Adipose tissue (tissue), 3 donors: ENCODE measurements around the gene CBLIF. TPM values are rescaled to one million over a fixed set of nuclear protein-coding genes. Genes with fewer than 3 reads are reported as not detected.
"Not testable (repeated sequence)": the region's sequence is repeated elsewhere in the genome, so short reads cannot be mapped to it uniquely, and the experiment has no call there.

Experiments
- H3K27ac ChIP-seq: one replicate; pipeline ENCODE4 v1.5.1; 2013; ENCODE audit warnings: low read depth, low read length
- WGBS, 3 donors: extraction: QIAGEN DNeasy Blood & Tissue Kit; methylation state at CpG; one replicate each; pipeline ENCODE4 v1.1.7; 2013; 5-methylcytosine and 5-hydroxymethylcytosine counted together
- polyA plus RNA-seq, 3 donors: library from polyadenylated mRNA; stranded (reverse); fragments of 200-250 nt; gene quantifications; one replicate each; pipeline ENCODE4 v1.2.3, GENCODE V29; 2013
- donor health status: healthy with polysubstance abuse.
- donor health status: Bipolar disorder and iron deficiency.
- donor health status: healthy.

Gene CBLIF
- polyA plus RNA-seq, 3 donors, result 0.03 to 160 (median 2.1) TPM

- H3K27ac ChIP-seq, result not testable (repeated sequence)
- 90 to 94% (median 92%) methylated on average over 5 of the region's 5 CpGs for WGBS, 3 donors
Measured at GRCh38 chr11:59851416-59851815, 6.1 kb upstream of the CBLIF start.

GRCh38 chr11:59849551-59849950 is 4.3 kb upstream of the CBLIF start:
- 85 to 97% (median 90%) methylated on average over 2 of the region's 2 CpGs for WGBS, 3 donors
- H3K27ac ChIP-seq, result not testable (repeated sequence)

- no peak overlapping the region for H3K27ac ChIP-seq
- 8 to 29% (median 20%) methylated on average over 2 of the region's 2 CpGs for WGBS, 3 donors
Measured at GRCh38 chr11:59849129-59849528, 3.8 kb upstream of the CBLIF start.

DNA sequence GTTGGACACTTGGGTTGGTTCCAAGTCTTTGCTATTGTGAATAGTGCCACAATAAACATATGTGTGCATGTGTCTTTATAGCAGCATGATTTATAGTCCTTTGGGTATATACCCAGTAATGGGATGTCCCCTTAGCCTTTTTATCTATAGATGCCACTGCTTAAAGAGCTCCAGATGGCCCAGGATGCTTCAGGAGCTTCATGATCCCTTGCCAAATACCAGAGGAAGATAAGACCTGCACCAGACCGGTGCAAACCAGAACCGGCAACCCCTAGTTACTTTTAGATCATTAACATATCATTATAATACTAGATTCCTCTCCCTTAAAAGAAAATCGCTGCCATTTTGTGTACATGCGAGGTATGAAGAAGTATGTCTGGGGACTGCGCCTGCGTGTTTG is 3.1 kb upstream of the CBLIF start:
- H3K27ac ChIP-seq, result not testable (repeated sequence)
- WGBS, 3 donors, result 88 to 94% (median 89%) methylated on average over 6 of the region's 6 CpGs

- no peak overlapping the region for H3K27ac ChIP-seq
- WGBS, 3 donors, result 56 to 85% (median 67%) methylated on average over 3 of the region's 3 CpGs
Measured at GRCh38 chr11:59847626-59848025, 2.3 kb upstream of the CBLIF start.

- 52 to 77% (median 58%) methylated on average over 5 of the region's 5 CpGs for WGBS, 3 donors
- H3K27ac ChIP-seq, result no peak overlapping the region
Measured at GRCh38 chr11:59846556-59846955, 1.3 kb upstream of the CBLIF start.

- WGBS, 3 donors, result 68 to 78% (median 76%) methylated on average over 12 of the region's 12 CpGs
- H3K27ac ChIP-seq, result no peak overlapping the region
Measured at GRCh38 chr11:59842316-59842715, 3.0 kb downstream of the CBLIF start.

DNA sequence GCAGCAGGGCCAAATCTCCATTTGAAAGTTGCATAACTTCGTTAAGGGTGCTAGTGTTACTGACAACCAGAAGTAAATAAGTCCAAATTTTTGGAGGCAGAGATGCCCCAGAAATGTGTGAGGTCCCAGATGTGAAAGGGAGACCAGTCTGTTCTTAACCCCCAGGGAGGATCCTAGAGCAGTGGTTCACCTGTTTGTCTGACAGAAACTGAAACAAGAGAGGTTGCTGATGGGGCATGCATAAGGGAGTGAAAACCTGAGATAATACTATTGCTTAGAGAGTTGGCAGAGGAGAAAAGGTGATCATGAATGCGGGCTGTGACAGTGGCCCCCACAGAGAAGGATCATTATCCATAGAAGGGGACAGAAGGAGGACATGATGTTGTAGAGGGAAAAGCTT is 3.8 kb downstream of the CBLIF start:
- WGBS, 3 donors, result 90 to 98% (median 92%) methylated on average over 2 of the region's 2 CpGs
- H3K27ac ChIP-seq, result no peak overlapping the region

- H3K27ac ChIP-seq, result no peak overlapping the region
Measured at GRCh38 chr11:59839615-59840014, 5.7 kb downstream of the CBLIF start.

DNA sequence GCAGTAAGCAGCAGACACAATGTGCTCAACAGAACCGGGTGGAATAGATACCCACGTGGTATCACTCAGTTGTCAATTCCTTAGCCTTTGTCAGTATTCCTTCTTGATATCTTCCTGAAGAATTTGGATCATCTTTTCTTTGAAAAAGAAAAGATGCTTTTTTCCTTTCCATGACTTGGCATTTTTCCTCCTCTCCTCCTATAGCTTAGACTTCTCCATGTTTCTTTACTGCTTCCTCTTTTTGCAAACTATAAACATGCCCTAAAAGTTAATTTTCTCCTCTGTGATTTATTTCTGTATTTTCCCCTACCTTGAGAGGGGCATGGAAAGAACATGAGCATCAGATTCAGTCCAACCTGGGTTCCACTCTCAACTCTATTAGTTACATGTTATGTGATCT is 11.7 kb downstream of the CBLIF start:
- WGBS, 3 donors, result 79 to 87% (median 80%) methylated on average over 2 of the region's 2 CpGs
- H3K27ac ChIP-seq, result no peak overlapping the region

GRCh38 chr11:59829358-59829757 is 15.9 kb downstream of the CBLIF start:
- WGBS, 3 donors, result 82 to 84% (median 83%) methylated on average over 3 of the region's 3 CpGs
- H3K27ac ChIP-seq, result no peak overlapping the region

GRCh38 chr11:59822989-59823566 is 22.2 kb downstream of the CBLIF start:
- no peak overlapping the region for H3K27ac ChIP-seq
- WGBS, 3 donors, result 4 to 5% (median 5%) methylated on average over 9 of the region's 9 CpGs

GRCh38 chr11:59818572-59818971 is 26.7 kb downstream of the CBLIF start:
- H3K27ac ChIP-seq, result no peak overlapping the region
- 54 to 73% (median 55%) methylated on average over 4 of the region's 4 CpGs for WGBS, 3 donors

- WGBS, 3 donors, result 62 to 84% (median 81%) methylated on average over 1 of the region's 1 CpG
- not testable (repeated sequence) for H3K27ac ChIP-seq
Measured at GRCh38 chr11:59816434-59816833, 28.9 kb downstream of the CBLIF start.

GRCh38 chr11:59815754-59816153 is 29.5 kb downstream of the CBLIF start:
- no peak overlapping the region for H3K27ac ChIP-seq
- WGBS, 3 donors, result 86 to 97% (median 90%) methylated on average over 1 of the region's 1 CpG

DNA sequence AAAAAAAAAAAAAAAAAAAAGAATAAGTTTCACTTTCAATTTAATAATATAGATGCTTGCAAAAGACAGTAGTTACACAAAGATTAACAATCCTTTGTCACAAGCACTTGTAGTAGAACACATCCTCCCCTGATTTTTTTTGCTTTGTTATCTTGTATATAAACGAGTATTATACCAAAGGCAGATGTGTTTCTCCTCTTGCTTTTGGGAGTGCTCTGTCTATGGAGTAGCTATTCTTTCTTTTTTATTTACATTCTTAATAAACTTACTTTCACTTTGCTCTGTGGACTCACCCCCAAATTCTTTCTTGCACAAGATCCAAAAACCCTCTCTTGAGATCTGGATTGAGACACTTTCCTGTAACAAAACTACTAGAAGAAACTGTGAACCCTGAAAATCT is 31.3 kb downstream of the CBLIF start:
- 35 to 55% (median 55%) methylated on average over 1 of the region's 1 CpG for WGBS, 3 donors
- H3K27ac ChIP-seq, result no peak overlapping the region

GRCh38 chr11:59813364-59813763 is 31.9 kb downstream of the CBLIF start:
- H3K27ac ChIP-seq, result no peak overlapping the region
- WGBS, 3 donors, result 86 to 94% (median 93%) methylated on average over 1 of the region's 1 CpG

DNA sequence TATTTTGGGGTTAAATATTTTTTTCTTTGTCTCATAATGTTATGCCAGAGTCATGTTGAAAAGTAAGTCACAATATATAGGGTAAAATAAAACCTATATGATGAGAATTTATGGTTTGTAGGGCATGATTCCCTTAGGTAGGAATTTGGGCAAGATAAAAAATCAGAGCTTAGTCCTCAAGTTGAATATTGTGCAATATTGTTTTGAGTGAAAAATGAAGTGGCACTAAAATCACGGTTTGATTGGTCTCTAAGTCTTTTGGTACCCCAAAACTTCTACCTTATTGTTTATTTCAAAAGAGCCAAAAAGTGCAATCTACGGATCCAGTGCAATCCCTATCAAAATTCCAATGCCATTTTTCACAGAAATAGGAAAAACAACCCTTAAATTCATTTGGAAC is 33.1 kb downstream of the CBLIF start:
- no peak overlapping the region for H3K27ac ChIP-seq
- WGBS, 3 donors, result 88 to 91% (median 90%) methylated on average over 2 of the region's 2 CpGs

DNA sequence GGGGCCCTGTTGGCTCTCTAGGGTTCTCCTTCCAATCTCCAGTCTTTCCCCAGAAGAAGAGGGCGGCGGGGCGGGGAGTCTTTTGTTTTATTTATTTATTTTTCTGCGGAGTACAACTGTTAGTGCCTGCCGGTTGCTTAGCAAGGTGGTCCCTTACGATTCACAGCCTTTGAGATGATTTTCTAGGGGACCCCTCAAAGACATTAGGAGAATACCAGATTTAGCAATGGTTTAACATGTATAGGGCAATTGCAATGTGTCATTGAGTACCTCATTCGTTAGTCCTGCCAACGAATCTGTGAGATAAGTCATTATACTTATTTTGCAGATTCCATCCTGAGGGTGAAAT is 34.4 kb downstream of the CBLIF start:
- 7 to 12% (median 11%) methylated on average over 8 of the region's 8 CpGs for WGBS, 3 donors
- no peak overlapping the region for H3K27ac ChIP-seq

DNA sequence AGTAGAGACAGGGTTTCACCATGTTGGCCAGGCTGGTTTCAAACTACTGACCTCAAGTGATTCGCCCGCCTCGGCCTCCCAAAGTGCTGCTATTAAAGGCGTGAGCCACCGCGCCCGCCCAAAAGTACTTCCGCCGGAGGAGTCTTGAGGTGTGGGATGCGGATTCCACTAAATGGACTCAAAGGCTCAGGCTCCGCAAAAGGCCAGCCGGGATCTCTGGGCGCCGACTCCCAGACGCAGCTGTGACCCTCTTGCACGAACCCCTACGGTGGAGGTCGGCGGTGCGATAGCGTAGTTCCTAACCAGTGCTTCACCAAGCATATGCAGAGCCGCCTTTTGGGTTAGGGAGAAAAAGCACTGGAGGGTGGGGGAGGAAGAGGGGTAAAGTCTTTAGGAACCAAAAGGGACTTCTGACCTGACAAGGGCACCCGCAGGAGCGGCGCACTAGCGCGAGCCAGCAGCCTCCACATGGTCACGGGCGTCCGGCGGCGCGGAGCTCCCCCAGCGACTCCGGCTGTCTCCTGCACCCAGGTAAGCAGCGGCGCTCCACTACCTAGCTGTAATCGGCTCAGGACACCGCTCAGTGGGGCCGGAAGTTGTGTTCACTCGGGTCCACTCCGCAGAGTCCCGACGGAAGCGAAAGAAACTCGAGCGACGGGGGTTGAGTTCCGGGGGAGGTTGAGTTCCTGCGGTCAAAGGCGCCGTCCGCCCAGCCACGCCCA is 34.9 kb downstream of the CBLIF start, which contains the start of gene MRPL16:
Gene MRPL16, minus strand, starts transcription at position 590 of the 722 bp plus-strand sequence. Its CDS starts 120 bp downstream, at position 470.
- no peak within 1 kb of the TSS for H3K27ac ChIP-seq
- WGBS, 3 donors, result 0% methylated on average over 48 to 54 of the region's 54 CpGs
